Measurements from ENCODE around the gene FZD4.
"Not testable (repeated sequence)": the region's sequence is repeated elsewhere in the genome, so short reads cannot be mapped to it uniquely, and the experiment has no call there.

The FZD4 gene

DNA sequence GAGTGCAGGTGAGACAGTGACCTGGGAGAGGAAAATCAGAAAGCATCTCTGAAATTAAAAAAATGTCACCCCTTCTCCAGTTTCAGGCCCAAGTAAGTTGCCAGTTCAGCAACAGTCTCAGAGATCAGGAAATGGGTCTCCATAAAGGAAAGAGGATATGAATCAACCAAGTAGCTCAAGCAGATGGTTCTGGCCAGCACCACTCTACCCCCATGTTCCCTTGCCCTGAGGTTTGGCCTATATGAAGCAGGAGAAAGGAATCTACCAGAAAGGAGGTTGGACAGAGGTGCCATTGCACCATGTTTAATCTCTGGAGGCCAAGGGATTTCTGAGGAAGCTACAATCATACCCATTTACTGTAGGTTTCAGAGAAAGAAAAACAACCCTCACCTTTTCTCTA lies 7.7 kb downstream of the FZD4 start:
- Histone ChIP-seq H3K36me3 (ENCODE audit: control insufficient read depth, insufficient read depth, low read length) (no peaks in the 10 kb centered on the region), H3K4me3 (replicated peaks; ENCODE audit: low read depth, low read length) (no peak overlapping the region), H3K27me3 (replicated peaks; ENCODE audit: control insufficient read depth, insufficient read depth, low read length) (peaks cover 2% of the 10 kb centered on the region)
- DNase-seq (ENCODE audit: extremely low read depth, insufficient read length): no peak
- TF ChIP-seq, protein P1, sequence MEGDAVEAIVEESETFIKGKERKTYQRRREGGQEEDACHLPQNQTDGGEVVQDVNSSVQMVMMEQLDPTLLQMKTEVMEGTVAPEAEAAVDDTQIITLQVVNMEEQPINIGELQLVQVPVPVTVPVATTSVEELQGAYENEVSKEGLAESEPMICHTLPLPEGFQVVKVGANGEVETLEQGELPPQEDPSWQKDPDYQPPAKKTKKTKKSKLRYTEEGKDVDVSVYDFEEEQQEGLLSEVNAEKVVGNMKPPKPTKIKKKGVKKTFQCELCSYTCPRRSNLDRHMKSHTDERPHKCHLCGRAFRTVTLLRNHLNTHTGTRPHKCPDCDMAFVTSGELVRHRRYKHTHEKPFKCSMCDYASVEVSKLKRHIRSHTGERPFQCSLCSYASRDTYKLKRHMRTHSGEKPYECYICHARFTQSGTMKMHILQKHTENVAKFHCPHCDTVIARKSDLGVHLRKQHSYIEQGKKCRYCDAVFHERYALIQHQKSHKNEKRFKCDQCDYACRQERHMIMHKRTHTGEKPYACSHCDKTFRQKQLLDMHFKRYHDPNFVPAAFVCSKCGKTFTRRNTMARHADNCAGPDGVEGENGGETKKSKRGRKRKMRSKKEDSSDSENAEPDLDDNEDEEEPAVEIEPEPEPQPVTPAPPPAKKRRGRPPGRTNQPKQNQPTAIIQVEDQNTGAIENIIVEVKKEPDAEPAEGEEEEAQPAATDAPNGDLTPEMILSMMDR (IDR thresholded peaks at IDR 0.05; ENCODE audit: insufficient read depth, low read length, poor library complexity, severe bottlenecking): no peak

DNA sequence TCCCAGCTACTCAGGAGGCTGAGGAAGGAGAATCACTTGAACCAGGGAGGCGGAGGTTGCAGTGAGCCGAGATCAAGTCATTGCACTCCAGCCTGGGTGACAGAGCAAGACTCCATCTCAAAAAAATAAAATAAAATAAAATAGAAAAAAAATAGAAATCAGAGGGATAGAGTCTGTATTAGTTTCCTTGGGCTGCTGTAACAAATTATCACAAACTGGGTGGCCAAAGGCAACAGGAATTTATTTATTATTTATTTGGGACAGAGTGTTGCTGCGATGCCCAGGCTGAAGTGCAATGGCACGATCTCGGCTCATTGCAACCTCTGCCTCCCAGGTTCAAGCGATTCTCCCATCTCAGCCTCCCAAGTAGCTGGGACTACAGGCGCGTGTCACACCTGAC lies 11.7 kb downstream of the FZD4 start:
- not testable (repeated sequence) for H3K27me3 ChIP-seq (replicated peaks; ENCODE audit: control insufficient read depth, insufficient read depth, low read length); H3K36me3 ChIP-seq (ENCODE audit: control insufficient read depth, insufficient read depth, low read length); DNase-seq (ENCODE audit: extremely low read depth, insufficient read length); H3K4me3 ChIP-seq (replicated peaks; ENCODE audit: low read depth, low read length)

DNA sequence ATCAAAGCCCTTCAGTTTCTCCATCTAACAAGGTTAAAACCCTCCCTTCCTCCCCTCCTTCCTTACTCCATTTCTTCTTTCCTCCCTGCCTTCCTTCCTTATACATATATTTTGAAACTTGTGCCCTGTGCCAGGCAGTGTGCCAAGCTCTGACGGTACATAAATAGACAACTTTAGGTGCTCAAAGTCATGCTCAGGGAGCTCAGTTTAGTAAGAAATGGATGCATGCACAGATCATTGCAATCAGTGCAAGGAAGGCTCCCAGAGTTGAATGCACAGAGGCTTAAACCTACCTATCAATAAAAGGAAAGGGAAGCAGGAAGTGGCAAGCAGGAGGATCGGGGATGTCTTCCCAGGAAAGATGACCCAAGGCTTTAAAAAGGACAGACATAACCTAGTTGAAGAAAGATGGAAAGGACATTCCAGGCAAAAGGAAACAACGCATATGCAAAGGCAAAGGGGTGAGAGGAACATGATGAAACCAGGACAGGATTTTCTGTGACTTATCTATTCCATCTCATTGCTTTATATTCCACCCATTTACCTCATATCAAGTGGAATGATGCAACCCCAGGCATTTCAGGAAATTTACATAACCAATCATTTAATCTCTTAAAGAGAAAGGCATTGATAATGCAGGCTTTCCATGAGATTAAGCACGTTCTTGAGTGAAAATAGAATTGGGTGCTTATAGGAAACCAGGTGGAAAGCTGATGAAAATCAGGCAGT lies 13.2 kb downstream of the FZD4 start:
- no peak overlapping the region for H3K4me3 ChIP-seq (replicated peaks; ENCODE audit: low read depth, low read length)
- no peak for DNase-seq (ENCODE audit: extremely low read depth, insufficient read length)
- no peaks in the 10 kb centered on the region for H3K36me3 ChIP-seq (ENCODE audit: control insufficient read depth, insufficient read depth, low read length)
- peaks cover 2% of the 10 kb centered on the region; the same call in 1 of the 2 replicates for H3K27me3 ChIP-seq (replicated peaks; ENCODE audit: control insufficient read depth, insufficient read depth, low read length)
- TF ChIP-seq, protein P1 (IDR thresholded peaks at IDR 0.05; ENCODE audit: insufficient read depth, low read length, poor library complexity, severe bottlenecking): no peak

DNA sequence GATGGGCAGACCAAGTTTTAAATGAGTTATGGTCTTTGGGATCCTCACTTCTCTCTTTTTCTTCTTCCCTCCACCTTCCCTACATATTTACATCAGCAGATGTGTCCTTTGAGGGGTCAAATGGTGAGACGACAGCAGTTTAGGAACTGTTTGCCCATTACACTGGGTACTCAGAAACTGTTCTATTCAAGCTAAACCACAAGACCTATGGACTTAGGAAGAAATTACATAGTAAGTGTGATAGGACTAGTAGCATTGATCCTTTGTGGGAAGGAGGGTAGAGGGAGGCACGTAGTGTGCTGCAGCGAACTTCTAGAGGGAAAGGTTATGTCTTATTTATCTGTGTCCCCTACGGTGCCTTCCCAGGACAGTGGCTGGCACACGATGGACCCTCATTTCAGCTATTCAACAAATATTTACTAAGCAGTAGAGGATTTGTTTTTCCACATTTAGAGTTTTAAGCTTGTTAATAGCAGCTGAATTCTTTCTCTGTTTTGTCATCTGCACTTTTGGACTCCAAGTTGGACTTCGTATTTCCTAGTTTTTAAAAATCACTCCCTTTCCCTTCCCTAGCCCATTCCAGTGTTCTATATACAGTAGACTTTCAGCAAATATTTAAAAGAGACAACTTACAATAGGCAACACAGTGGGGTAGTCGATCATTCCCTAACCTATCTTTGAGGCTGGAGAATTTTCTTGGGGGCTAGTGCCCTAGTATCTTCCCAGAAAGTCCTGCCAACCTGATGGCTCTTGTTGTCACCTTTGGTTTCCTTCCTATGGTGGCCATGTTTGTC lies 13.9 kb downstream of the FZD4 start:
- Histone ChIP-seq H3K36me3 (ENCODE audit: control insufficient read depth, insufficient read depth, low read length) (no peaks in the 10 kb centered on the region), H3K4me3 (replicated peaks; ENCODE audit: low read depth, low read length) (no peak overlapping the region), H3K27me3 (replicated peaks; ENCODE audit: control insufficient read depth, insufficient read depth, low read length) (peaks cover under 1% of the 10 kb centered on the region; the same call in 1 of the 2 replicates)
- DNase-seq (ENCODE audit: extremely low read depth, insufficient read length): no peak
- TF ChIP-seq, protein P1 (IDR thresholded peaks at IDR 0.05; ENCODE audit: insufficient read depth, low read length, poor library complexity, severe bottlenecking): no peak

DNA sequence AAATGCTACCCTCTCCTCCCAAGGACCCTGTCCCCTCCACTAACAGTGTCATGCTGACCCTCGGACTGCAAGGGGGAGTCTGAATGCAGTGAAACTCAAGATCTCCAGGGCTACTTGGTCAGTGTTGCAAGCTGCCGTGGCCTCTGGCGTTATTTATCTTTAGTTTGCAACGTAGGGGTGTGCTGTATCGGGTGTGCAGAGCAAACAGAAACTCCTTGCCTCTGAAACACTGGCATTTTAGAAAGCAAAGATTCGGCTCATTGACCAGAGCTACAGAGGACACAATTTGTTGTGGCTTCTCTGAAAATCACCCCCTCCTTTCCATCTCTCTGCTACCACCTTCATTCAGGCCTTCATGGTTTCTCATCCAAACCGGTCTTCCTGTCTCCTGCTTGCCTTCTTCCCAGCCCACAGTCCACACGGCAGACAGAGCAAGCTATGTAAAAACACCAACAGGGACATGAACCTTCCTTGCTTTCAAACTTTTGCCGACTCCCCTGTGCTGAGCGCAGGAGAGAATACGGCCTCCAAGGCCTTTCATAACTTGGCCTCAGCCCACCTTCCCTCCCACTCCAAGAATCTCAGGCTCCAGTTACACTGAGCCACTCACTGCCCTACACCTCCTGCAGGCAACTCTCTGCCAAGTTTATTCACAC lies 14.9 kb downstream of the FZD4 start:
- DNase-seq (ENCODE audit: extremely low read depth, insufficient read length): no peak
- no peaks in the 10 kb centered on the region for H3K36me3 ChIP-seq (ENCODE audit: control insufficient read depth, insufficient read depth, low read length)
- no peaks in the 10 kb centered on the region; the same call in 1 of the 2 replicates for H3K27me3 ChIP-seq (replicated peaks; ENCODE audit: control insufficient read depth, insufficient read depth, low read length)
- TF ChIP-seq, protein P1 (IDR thresholded peaks at IDR 0.05; ENCODE audit: insufficient read depth, low read length, poor library complexity, severe bottlenecking): no peak
- H3K4me3 ChIP-seq (replicated peaks; ENCODE audit: low read depth, low read length): no peak overlapping the region

Data from GM06990 (cell line).